DOHH2 (cell line): ENCODE measurements around the gene ATP9B.

ENCODE experiments used
- H3F3A ChIP-seq: fragments of 200-600 bp; sonication (generic), shearing (Covaris generic); 2 replicates; pipeline ENCODE4 v1.6.0; 2016; ENCODE audit warnings: antibody characterized with exemption, mild to moderate bottlenecking; ENCODE audit not compliant: control insufficient read depth, insufficient read depth
- H3K27ac ChIP-seq: fragments of 200-600 bp; sonication (generic); 2 replicates; pipeline ENCODE4 v1.5.1; 2014; ENCODE audit warnings: low read depth, mild to moderate bottlenecking, low read length, moderate library complexity
- H3K27me3 ChIP-seq: fragments of 200-600 bp; sonication (generic); 2 replicates; pipeline ENCODE4 v1.6.1; 2014; ENCODE audit warnings: mild to moderate bottlenecking, low read length, mixed read lengths; ENCODE audit not compliant: control insufficient read depth
- H3K36me3 ChIP-seq: fragments of 200-600 bp; sonication (generic); 2 replicates; pipeline ENCODE4 v1.6.1; 2014; ENCODE audit warnings: mild to moderate bottlenecking, low read length, moderate library complexity, mixed read lengths; ENCODE audit not compliant: control insufficient read depth
- H3K4me1 ChIP-seq: fragments of 200-600 bp; sonication (generic); 2 replicates; pipeline ENCODE4 v1.6.1; 2014; ENCODE audit warnings: mild to moderate bottlenecking, low read length, mixed read lengths; ENCODE audit not compliant: control insufficient read depth
- H3K4me2 ChIP-seq: fragments of 200-600 bp; sonication (generic); 2 replicates; pipeline ENCODE4 v1.6.0; 2014; ENCODE audit warnings: mild to moderate bottlenecking, low read length, moderate library complexity
- H3K4me3 ChIP-seq: fragments of 200-600 bp; sonication (generic); 2 replicates; pipeline ENCODE4 v1.5.1; 2014; ENCODE audit warnings: mild to moderate bottlenecking, low read length, mixed read lengths
- H3K79me2 ChIP-seq: fragments of 200-600 bp; sonication (generic); 2 replicates; pipeline ENCODE4 v1.6.1; 2014; ENCODE audit warnings: mild to moderate bottlenecking, low read length, mixed read lengths; ENCODE audit not compliant: control insufficient read depth
- H3K9me2 ChIP-seq: fragments of 200-600 bp; sonication (generic); replicated peaks from 2 replicates; pipeline ENCODE4 v1.6.1; 2014; ENCODE audit warnings: mild to moderate bottlenecking, low read length, mixed read lengths; ENCODE audit not compliant: control insufficient read depth
- H3K9me3 ChIP-seq: fragments of 200-600 bp; sonication (generic); 2 replicates; pipeline ENCODE4 v1.6.1; 2014; ENCODE audit warnings: antibody characterized with exemption, low read length, mixed read lengths; ENCODE audit not compliant: control insufficient read depth, insufficient read depth
- H4K20me1 ChIP-seq: fragments of 200-600 bp; sonication (generic); 2 replicates; pipeline ENCODE4 v1.6.0; 2014; ENCODE audit warnings: low read depth, mild to moderate bottlenecking, antibody characterized with exemption, low read length, moderate library complexity; ENCODE audit not compliant: control insufficient read depth, insufficient read depth
- EZH2phosphoT487 ChIP-seq: fragments of 200-600 bp; sonication (generic); IDR thresholded peaks from 2 replicates; pipeline ENCODE4 v1.6.1; 2017; ENCODE audit warnings: borderline replicate concordance, mild to moderate bottlenecking, antibody characterized with exemption, low read length, moderate library complexity, mixed read lengths
- TF ChIP-seq, protein P1 (sequence below): fragments of 200-600 bp; sonication (generic); IDR thresholded peaks from one replicate; pipeline ENCODE4 v1.5.1; 2014; ENCODE audit warnings: antibody characterized with exemption, mild to moderate bottlenecking, low read depth, low read length; ENCODE audit not compliant: poor library complexity, severe bottlenecking

Gene ATP9B

GRCh38 chr18:79422022-79422782, 353.0 kb downstream of the ATP9B start:
- no peaks in the 10 kb centered on the region for H3F3A ChIP-seq
- H3K36me3 ChIP-seq, result peaks cover 15% of the 10 kb centered on the region
- no peak overlapping the region for H3K4me2 ChIP-seq
- H3K79me2 ChIP-seq, result peaks cover 51% of the 10 kb centered on the region
- TF ChIP-seq, protein P1, sequence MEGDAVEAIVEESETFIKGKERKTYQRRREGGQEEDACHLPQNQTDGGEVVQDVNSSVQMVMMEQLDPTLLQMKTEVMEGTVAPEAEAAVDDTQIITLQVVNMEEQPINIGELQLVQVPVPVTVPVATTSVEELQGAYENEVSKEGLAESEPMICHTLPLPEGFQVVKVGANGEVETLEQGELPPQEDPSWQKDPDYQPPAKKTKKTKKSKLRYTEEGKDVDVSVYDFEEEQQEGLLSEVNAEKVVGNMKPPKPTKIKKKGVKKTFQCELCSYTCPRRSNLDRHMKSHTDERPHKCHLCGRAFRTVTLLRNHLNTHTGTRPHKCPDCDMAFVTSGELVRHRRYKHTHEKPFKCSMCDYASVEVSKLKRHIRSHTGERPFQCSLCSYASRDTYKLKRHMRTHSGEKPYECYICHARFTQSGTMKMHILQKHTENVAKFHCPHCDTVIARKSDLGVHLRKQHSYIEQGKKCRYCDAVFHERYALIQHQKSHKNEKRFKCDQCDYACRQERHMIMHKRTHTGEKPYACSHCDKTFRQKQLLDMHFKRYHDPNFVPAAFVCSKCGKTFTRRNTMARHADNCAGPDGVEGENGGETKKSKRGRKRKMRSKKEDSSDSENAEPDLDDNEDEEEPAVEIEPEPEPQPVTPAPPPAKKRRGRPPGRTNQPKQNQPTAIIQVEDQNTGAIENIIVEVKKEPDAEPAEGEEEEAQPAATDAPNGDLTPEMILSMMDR, result no peak
- no peak for TF ChIP-seq EZH2phosphoT487
- H3K9me3 ChIP-seq, result no peaks in the 10 kb centered on the region
- no peaks in the 10 kb centered on the region for H3K27me3 ChIP-seq
- no peaks in the 10 kb centered on the region for H3K9me2 ChIP-seq
- no peak overlapping the region for H3K27ac ChIP-seq
- H4K20me1 ChIP-seq, result no peaks in the 10 kb centered on the region; the same call in 1 of the 2 replicates
- H3K4me3 ChIP-seq, result no peak overlapping the region
- H3K4me1 ChIP-seq, result no peaks in the 10 kb centered on the region

DNA sequence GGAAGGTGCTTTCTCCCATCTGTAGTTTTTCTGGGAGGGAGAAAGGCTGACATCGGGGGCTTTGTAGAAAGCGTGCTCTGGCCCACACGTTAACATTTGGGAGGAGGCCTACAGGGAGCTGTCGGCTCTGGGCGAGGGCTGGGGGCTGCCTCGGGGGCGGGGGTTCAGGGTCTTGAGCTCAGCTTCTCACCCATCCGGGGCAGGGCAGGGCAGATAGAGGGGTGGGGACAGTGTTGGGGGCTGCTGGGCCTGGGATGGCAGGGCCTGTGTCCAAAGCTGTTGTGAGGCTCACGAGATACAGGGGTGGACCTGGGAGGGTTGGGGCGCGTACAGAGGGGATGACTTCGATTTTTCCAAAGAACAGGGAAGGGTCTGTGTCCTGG, 353.6 kb downstream of the ATP9B start:
- H3K9me2 ChIP-seq, result no peaks in the 10 kb centered on the region
- no peak overlapping the region for H3K4me2 ChIP-seq
- H3K4me1 ChIP-seq, result no peaks in the 10 kb centered on the region
- no peak overlapping the region for H3K27ac ChIP-seq
- H3K27me3 ChIP-seq, result no peaks in the 10 kb centered on the region
- H4K20me1 ChIP-seq, result no peaks in the 10 kb centered on the region; the same call in 1 of the 2 replicates
- no peaks in the 10 kb centered on the region for H3K9me3 ChIP-seq
- H3F3A ChIP-seq, result no peaks in the 10 kb centered on the region
- TF ChIP-seq, protein P1, result no peak
- TF ChIP-seq EZH2phosphoT487, result no peak
- H3K4me3 ChIP-seq, result no peak overlapping the region
- peaks cover 51% of the 10 kb centered on the region for H3K79me2 ChIP-seq
- peaks cover 15% of the 10 kb centered on the region for H3K36me3 ChIP-seq

DNA sequence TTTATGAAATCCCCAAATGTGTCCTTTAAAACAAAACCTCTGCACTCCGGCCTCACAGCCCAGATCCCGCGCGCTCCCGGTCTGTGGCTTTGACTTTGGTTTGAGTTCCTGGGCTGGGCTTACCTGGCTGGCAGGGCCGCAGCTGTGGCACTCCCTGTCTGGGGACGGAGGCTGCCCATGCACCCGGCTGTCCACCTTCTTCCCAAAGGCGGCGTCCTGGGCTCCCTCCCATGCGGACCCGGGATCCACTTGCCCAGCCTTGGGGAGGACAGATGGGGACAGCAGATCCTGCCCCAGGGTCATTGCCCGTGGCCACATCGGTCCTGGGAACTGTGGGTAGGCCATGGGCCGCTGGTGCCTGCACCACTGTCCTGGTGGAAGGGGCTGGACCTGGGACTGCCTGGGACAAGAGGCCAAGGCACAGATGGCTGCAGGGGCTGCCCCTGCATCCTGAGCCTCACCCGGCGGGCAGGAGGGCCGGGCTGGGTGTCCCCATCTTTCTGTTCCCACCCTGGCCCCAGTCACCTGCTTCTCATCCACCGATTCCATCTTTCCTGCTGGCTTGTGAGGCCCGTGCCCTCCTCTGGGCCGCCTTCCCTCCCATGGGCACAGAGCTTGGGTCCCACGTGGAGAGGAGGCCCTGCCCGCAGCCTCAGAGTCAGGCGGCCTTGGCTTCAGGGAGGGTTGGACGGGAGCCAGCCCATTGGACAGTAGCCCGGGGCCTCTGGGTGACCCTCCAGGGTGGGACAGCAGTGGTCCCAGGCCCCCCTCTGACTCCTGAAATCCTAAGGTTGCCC, 354.2 kb downstream of the ATP9B start:
- Histone ChIP-seq H3K4me1 (no peaks in the 10 kb centered on the region), H3K27ac (no peak overlapping the region), H3K79me2 (peaks cover 50% of the 10 kb centered on the region), H3F3A (no peaks in the 10 kb centered on the region), H3K9me3 (no peaks in the 10 kb centered on the region), H3K27me3 (no peaks in the 10 kb centered on the region), H3K36me3 (peaks cover 15% of the 10 kb centered on the region), H3K4me2 (no peak overlapping the region), H3K4me3 (no peak overlapping the region), H3K9me2 (no peaks in the 10 kb centered on the region), H4K20me1 (peaks cover 2% of the 10 kb centered on the region; the same call in 1 of the 2 replicates)
- no peak for TF ChIP-seq EZH2phosphoT487
- TF ChIP-seq, protein P1, result no peak
